AG10803 (cell line): Measurements from ENCODE around the gene ZNF22.
"Not testable (repeated sequence)": the region's sequence is repeated elsewhere in the genome, so short reads cannot be mapped to it uniquely, and the experiment has no call there.

Experiments used
- DNase-seq: peaks from one replicate; pipeline ENCODE4 v3.0.0; 2010; ENCODE audit warnings: low read depth
- H3K4me3 ChIP-seq: 2 replicates; pipeline ENCODE4 v1.5.1; 2011; ENCODE audit warnings: mild to moderate bottlenecking, low read length, control low read depth
- CTCF ChIP-seq: conservative IDR thresholded peaks from 2 replicates; pipeline ENCODE4 v1.5.1; 2011; ENCODE audit warnings: mild to moderate bottlenecking, low read length, control low read depth, inconsistent platforms

The ZNF22 gene

GRCh38 chr10:45005284-45005683, 4.6 kb downstream of the ZNF22 start:
- no peak overlapping the region for H3K4me3 ChIP-seq
- DNase-seq: no peak
- TF ChIP-seq CTCF: no peak

- no peak for TF ChIP-seq CTCF
- DNase-seq: no peak
- H3K4me3 ChIP-seq: no peak overlapping the region
Observed at GRCh38 chr10:45006276-45007030, 5.7 kb downstream of the ZNF22 start.

- DNase-seq: peak; percentile 85
Observed at GRCh38 chr10:45008524-45009161, 7.9 kb downstream of the ZNF22 start.

GRCh38 chr10:45014557-45014956, 13.8 kb downstream of the ZNF22 start:
- not testable (repeated sequence) for H3K4me3 ChIP-seq, DNase-seq

More at GRCh38 chr10:45008524-45009161, 7.9 kb downstream of the ZNF22 start:
- TF ChIP-seq CTCF: peak; percentile 88
- no peak overlapping the region for H3K4me3 ChIP-seq

- H3K4me3 ChIP-seq: no peak overlapping the region
- no peak for DNase-seq
- no peak for TF ChIP-seq CTCF
Observed at GRCh38 chr10:45015590-45015989, 14.9 kb downstream of the ZNF22 start.

- DNase-seq: peak; percentile 18
- TF ChIP-seq CTCF: no peak
- H3K4me3 ChIP-seq: no peak overlapping the region
Observed at GRCh38 chr10:45023426-45023825, 22.7 kb downstream of the ZNF22 start.

GRCh38 chr10:45034301-45034700, 33.6 kb downstream of the ZNF22 start:
- no peak overlapping the region for H3K4me3 ChIP-seq
- no peak for DNase-seq

More at GRCh38 chr10:45034301-45034700, 33.6 kb downstream of the ZNF22 start:
- TF ChIP-seq CTCF: no peak
